ENCODE measurements around the gene ADAM33. TPM values are rescaled to one million over a fixed set of nuclear protein-coding genes. Genes with fewer than 3 reads are reported as not detected.

ADAM33 gene
- total RNA-seq, 1 donor from 2014 or later, result not detected

DNA sequence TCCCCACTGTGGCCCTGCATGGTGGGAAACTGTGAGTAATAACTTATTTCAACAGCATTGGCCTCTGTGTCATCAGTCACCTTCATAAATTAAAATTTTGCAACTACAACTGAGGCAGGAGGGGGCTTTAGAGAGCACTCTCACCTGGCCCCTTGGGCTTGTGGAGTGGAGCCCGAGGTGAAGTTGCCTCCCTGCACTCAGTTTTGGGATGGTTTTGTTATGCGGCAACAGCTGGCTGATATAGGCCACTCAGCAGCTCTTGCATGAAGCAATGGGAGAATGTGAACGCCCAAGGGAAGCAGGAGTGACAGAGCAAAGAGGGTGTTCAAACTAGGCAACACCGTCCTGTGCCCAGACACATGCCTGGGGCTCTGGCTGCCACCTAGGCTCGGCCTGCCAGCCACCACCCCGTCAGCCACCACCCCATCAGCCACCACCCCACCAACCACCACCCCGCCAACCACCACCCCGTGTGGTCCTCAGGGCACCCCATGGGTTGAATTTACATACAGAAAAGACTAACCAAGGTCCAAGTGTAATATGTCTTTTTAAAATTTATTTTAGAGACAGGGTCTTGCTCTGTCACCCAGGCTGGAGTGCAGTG, 14.3 kb downstream of the ADAM33 start:
- no peak for DNase-seq (ENCODE audit: low read depth, low spot score)

DNA sequence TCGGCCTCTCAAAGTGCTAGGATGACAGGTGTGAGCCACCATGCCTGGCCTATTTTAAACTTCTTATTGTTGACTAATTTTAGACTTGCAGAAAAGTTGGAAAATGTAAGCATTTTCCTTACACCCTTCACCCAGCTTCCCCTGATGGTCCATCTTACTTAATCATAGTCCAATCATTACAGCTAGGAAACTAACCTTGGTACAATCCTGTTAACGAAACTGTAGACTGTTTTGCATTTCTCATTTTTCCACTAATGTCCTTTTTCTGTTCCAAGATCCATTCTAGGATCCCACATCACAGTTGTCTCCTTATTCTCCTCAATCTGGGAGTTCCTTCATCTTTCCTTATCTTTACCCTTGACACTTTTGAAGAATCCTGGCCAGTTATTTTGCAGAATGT, 18.0 kb downstream of the ADAM33 start:
- DNase-seq (ENCODE audit: low read depth, low spot score), result no peak

DNA sequence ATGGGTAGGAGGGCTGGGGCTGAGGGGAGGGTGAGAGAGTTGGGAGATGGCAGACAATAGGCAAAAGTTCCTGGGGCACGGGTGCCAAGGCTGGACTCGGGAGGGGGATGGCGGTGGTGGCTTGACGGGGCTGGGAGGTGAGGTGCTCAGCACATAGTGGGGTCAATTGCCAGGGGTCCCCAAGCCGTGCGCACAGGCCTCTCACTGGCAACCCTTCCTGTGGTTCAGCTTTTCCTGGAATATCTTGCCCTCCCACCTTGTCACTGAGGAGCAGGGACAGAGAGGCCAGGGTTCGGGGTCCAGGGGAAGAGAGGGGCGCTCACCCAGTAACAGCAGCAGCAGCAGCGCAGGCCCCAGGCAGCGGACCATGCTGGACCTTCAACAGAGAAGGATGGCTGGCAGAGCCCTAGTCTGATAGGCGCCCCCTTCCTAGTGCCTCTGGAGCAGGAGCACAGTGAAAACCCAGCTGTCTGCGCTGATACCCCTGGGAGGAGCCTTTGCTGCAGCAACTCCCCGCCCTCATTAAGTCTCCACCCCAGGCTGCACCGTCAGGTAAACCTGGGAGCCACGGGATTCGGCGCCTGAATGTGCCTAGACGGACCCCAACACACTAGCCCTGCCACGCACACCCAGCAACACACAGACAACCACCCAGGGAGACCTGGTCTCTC, 18.6 kb downstream of the ADAM33 start, which contains the start of gene GFRA4:
Gene GFRA4 (minus strand): TSS at position 369 of the 671 bp plus-strand sequence. CDS start 0 bp downstream, at position 369.
- no peak for DNase-seq (ENCODE audit: low read depth, low spot score)

DNA sequence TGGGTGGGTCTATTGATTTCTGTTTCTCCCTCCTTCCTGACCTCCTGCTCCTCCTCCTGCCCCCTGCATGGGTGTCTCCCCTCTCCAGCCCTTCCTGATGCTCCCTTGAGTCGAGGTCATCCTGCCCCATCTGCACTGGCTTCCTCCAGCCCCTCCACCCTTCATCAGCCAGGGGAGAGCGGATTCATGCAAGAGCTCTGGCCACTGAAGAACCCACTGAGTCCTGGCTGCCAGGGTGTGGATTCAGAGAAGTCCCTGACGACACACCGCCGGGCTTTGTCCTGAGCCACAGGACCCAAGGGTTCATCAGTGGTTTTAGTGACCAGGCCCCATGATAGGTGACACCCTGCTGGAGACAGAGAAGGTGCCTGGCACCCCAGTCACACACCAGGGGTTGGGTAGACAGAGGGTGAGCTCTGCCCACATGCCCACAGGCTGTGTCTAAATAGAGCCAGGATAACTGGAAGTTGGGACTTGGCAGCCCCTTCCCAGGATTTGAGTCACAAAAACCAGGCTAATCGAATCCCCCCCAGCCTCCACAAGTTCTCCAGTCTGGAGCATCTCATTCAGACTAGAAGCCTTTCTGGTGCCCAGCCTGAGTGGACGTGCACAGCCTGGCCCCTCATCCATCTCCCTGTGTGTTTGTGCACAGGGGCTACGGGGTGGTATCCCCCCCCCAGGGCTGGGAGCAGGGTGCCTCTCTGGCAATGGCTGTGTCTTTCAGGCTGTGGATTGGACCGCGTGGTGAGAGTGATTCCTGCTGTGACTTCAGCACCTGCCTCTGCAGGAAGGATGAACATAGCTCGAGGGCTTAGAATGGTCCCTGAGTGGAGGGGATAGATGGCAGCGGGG, 19.8 kb downstream of the ADAM33 start:
- DNase-seq (ENCODE audit: low read depth, low spot score), result no peak

DNA sequence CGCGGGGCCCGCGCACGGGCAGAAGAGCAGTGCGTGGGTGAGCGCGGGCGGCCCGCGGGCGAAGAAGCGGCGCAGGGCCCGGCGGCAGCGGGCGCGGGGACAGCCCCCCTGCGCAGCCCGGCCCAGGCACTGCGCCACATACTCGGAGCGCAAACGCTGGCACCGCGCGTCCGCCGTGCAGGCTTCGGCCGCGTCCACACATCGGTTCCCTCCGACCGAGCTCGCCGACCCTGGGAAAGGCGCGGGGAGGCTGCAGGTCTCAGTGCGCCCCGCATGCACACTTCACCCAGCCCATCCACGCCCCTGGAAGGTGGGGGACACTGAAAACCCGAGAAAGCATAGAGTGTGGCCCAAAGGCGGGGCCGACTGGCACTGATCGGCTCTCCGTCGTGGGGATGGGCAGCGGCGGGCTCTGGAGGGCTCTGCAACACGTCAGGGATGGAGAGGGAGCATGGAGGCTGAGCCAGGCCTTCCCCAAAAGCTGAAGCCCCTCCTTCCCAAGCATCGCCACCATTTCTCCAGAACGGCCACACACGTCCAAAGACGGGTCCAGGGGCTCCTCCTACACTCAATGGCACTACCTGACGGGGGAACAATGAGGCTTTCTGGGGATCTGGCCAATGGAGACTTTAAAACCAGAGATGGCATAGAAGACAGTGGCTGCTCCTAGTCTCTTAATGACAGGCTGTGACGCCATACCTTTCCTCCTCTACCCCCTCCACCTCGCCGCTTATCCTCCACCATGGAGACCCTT, 20.6 kb downstream of the ADAM33 start:
- DNase-seq (ENCODE audit: low read depth, low spot score), result no peak

DNA sequence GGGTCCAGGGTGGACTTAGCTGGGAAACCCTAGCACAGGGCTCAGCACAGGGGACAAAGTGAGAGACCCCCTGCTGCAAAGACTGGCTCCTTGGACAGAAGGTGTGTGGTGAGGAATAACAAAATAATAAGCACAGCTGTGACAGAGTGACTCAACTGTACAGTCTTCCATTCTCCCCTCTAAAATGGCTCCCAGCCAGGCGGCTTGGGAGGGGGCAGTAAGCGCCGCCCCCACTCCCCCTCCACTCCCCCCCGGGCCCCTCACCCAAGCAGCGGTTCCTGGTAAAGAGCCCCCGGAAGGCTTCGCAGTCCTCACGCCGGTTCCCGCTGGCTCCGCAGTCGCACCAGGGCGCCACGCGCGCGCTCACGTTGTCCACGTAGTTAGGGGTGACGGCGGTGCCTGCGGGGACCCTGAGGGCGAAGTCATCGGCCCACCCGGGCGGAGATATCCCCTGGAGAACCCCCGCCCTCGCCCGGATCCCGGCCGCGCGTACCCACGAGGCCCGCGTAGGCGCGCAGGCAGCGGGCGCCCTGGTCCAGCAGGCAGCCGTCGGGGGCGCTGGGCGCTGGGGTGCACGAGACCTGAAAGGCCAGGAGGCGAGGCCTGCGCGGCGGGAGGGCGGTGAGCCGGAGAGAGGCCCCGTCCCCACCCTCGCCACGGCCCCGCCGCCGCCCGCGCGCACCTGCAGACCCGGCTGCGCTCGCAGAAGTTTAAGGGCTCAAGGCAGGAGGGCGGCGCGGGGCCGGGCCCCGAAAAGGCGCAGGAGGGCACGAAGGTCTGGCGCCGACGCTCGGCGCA, 21.3 kb downstream of the ADAM33 start:
- DNase-seq (ENCODE audit: low read depth, low spot score), result no peak

DNA sequence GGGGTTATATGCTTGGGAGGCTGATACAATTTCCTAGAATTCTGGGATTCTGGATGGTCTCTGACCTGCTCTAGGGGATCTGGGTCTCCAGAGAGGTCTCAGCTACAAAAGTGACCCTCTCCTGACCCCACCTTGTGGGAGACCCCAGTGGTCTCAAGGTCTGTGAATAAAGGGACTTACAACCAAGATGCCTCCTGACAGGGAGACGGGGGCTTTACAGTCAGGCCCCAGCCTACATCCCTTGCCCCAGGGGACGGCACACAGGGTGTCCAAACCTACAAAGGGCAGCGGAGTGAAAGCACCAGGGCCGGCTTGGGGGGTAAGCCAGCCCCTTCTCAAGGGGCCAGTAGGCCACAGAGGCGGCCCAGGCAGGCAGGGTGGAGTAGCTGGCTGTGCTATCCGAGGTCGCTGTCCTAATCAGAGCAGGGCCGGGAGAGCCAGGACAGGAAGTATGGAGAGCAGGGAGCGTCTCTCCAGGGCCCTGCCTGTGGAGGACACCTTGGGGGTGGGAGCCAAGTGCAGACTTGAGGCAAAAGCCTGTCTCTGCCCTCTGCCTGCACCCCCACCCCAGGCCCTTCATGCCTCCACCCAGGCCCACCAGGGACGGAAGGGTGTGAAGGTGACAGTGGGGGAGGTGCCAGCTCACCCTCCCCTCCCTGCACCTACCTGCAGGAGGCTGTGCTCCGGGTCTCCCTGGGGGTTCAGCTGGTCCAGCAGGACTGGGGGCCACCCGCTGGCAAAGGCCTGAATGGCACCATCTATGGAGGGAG, 22.1 kb downstream of the ADAM33 start:
- DNase-seq (ENCODE audit: low read depth, low spot score), result no peak

DNA sequence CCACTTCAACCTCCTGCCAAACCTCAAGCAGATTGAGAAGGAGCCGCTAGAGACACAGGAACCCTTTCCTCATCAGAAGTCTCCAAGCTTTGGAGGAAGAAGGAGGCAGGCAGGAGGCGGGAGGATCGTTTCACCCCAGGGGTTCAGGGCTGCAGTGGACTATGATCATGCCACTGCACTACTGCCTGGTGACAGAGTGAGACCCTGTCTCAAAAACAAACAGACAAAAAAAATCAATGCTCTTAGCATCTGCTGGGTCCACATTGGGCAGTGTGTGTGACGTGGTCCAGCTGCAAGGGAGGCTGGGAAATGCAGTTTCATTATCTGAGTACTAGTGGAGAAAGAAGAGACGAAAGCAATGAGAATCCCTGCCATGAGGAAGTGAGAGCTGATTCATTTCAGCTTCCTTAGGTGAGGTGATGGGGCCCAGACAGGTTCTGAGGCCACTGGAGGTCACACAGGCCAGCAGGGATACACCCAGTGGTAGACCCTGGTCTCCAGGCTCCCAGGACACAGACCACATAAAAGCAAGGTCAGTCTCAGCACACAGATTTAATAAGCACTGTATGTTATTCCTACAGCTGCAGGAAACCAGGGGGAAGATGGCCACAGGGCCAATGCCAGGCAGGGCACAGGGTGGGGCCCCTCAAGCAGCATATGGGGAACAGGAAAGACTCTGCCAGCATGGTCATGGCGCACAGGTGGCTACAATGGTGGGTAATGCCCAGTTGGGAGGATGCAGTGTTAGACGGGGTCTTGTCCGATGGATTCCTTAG, 22.9 kb downstream of the ADAM33 start:
- no peak for DNase-seq (ENCODE audit: low read depth, low spot score)

DNA sequence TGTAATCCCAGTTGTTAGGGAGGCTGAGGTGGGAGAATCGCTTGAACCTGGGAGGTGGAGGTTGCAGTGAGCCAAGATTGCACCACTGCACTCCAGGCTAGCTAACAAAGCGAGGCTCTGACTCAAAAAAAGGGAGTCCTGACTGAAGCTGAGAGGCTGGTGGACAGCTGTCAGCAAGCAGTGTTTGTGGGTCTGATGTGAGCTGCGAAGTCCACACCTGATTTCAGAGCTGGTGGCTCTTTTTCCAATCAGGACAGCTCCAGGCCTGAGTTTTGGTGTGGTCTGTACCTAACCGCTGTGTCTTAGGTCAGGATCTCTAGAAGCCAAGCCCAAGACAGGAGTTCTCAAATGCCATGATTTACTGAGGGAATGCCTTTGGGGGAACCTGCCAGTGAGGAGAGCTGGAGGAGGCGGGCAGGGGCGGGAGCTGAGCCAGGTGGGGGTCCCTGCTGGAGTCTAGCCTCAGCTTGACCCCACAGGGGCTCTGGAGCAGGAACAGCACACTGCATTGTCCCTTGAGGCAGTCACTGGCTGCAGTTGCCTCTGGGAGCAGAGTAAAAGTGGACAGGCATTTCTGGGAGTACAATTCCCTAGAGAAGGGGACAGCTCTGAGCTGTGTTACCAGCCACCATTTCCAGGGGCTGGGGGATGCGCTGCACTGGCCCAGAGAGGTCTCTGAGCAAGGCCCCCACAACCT, 23.6 kb downstream of the ADAM33 start:
- no peak for DNase-seq (ENCODE audit: low read depth, low spot score)

DNA sequence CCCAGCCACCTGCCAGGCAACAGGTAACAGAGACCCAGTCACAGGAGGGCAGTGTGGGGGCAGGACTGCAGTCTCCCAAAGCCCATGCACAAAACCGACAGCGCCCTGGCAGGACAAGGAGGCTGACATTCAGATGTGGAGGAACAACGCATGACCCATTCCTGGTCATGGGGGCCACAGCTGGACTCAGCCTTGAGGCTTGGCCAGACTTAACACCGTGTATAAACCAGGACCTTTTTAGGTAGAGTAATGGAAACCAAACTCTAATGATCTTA, 26.7 kb downstream of the ADAM33 start:
- no peak for DNase-seq (ENCODE audit: low read depth, low spot score)

DNA sequence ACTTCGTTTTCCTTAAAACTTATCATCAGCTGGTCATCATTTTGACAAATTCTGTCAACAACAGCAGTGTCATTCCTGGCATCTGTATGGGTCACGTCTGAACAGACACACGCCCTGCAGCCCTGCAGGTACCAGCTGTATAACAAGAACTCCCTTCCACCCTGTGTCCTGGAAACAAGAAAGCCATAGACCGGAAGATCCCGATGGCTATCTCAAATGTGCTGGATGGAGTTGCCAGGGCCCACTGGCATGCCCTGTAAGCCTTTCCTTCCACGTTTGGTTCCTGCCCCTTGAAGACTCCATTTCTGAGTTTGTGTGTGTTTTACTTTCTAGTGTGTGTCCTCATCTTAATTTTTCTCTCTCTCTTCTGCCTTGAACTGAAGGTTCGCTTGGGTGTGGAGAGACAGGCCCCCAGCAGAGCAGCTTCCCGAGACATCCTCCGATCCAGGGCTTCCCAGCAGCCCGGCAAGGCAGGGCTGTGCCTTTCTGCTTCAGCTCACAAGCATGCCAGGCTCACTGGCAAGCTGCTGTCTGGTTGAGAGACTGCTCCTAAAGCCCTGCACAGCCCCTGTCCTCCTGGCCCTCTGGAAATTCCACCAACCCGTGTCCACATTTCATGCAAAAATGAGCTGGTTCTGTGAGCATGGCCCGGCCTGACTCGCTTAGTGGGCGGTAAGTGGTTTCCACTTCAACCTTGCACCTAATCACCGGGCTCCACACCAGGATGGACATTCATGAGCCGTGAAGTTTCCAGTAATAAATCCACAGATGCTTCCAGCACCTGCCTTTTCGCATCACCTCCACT, 27.3 kb downstream of the ADAM33 start:
- no peak for DNase-seq (ENCODE audit: low read depth, low spot score)

DNA sequence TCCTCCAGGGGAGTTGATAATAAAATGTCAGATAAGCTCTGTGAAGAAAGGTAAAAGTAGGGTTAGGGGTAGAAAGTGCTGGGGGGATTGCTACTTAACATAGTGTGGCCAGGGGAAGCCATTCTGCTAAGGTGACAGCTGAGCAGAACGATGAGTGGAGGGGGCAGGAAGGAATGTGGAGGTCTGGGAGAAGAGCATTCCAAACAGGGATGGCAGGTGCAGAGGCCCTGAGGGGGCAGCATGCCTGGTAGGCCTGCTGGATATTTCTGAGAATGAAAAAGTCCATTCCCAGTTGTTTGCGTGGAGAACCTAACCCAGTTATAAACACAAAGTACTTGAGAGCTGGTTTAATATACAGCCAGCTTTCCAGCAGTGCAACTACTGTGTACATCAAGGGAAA, 27.9 kb downstream of the ADAM33 start:
- no peak for DNase-seq (ENCODE audit: low read depth, low spot score)

DNA sequence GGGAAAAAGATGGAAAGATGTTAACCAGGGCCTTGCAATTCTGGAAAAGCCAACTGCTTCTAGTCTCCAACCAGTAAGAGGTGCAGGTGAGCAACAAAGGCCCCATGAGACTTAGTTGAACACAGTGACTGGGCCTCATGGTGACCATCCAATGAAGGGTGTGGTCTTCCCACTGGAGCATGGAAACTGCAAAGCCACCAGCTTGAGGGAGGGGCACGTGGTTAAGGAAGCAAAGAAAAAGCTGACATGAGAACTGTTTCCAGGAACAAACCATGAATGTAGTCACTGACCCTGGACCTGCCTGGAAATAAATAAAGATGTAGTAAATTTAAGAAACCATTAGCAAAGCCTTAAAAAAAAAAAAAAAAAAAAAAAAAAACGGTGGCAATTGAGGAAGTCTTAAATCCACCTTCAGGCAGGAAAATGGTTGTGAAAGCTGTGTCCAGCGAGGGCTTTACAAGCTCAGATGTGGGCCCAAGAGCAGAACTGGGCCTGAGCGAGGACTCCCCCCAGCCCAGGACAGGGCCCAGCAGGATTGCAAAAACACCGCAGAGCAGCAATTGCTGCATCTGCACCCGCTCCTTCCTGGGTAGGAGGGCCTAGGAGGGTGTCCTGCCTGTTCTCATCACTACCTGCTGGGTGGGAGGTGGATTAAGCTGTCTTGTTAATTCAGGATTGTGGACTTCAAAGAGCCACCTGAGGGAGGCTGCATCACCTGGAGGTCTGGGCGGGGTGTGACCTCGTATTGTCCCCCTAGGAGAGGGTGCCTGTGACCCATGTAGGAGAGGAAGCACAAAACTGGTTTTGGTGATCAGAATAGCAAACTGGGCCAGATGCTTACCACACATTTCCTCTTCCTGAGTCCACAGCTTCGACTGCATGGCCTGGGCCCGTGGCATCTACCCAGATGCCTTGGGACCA, 28.9 kb downstream of the ADAM33 start:
- no peak for DNase-seq (ENCODE audit: low read depth, low spot score)

DNA sequence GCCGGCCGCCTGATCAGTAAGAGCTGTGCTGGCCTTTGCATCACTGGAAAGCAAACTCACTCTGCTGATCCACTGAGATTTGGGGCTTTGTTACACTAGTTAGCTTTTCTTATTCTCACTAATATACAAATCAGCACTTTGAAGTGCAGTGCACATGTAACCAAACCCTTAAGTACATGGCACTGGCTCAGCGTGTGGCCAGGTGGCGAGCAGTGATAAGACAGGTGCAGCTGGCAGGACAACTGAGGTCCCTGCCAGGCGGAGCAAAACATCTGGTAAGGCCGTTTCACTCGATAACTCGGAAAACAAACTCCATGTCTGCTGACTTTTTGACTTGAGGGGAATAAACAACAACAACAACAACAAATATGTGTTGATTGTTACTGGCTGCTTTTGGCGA, 29.6 kb downstream of the ADAM33 start:
- no peak for DNase-seq (ENCODE audit: low read depth, low spot score)

DNA sequence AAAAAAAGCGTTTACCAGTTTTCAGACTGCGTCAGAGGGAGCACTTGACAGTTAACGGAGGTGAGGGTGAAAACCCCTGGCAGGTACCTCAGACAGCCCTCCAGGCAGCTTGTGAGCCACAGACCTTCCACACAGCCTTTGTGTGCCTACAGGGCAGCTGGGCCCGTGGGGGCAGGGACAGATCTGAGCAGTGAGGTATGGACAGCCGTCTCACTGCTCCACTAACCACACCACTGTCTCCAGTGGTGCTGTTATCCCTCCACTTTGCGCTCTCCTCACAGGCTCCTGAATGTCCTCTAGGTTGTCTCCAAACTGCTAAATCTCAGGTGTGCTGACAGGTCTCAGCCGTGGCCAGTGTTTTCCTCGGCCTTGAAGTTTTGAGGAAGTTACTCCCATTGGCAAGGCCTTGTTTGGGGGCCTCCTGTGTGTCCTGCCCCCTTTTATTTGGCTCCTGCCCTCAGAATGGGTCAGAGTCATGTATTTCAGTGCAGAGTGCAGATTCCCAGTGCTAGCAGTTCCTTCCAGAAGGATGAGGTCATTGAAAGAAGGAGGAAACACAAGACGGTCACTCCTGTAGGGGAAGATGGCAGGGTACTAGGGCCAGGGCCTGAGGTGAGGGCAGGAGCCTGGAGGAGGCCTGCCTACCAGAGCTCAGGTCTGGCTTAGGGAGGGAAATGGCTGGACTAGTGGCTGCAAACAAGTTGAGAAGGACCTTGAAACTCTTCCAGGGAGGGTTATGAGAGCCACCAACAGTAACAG, 30.4 kb downstream of the ADAM33 start:
- DNase-seq (ENCODE audit: low read depth, low spot score), result no peak

DNA sequence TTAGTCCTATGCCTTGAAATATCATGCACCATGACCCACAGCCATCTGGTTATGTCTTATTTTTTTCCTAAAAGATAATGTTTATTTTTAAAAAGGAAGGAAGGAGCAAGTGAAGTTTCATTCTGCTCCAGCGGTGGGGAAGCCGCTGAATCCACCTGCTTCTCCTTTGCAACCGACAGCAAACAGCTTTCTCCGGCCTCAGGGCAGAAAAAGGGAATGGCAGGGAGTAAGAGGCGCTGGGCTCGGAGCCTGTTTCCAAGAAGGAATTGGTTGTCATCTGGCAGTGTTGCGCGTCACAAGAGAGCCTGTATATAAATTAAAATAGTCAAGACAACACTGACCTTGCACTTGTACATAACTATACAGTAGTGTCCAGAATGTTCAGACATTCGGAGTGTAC, 32.9 kb downstream of the ADAM33 start:
- DNase-seq (ENCODE audit: low read depth, low spot score), result no peak

Data from pulmonary artery endothelial cell (primary cell).